Measurements from ENCODE around the gene ABHD11. TPM values are rescaled to one million over a fixed set of nuclear protein-coding genes. Genes with fewer than 3 reads are reported as not detected.

The ABHD11 gene
- total RNA-seq, 1 donor from 2014 or later, result 23.8 TPM

- DNase-seq (ENCODE audit: extremely low spot score in 2 of 2), result no peak
- TF ChIP-seq POLR2A (IDR thresholded peaks at IDR 0.05) (no peak), POLR2AphosphoS5 (IDR thresholded peaks at IDR 0.05; ENCODE audit: insufficient read depth in 1 of 2, low read depth in 1 of 2) (no peak)
- TF ChIP-seq, protein P1, sequence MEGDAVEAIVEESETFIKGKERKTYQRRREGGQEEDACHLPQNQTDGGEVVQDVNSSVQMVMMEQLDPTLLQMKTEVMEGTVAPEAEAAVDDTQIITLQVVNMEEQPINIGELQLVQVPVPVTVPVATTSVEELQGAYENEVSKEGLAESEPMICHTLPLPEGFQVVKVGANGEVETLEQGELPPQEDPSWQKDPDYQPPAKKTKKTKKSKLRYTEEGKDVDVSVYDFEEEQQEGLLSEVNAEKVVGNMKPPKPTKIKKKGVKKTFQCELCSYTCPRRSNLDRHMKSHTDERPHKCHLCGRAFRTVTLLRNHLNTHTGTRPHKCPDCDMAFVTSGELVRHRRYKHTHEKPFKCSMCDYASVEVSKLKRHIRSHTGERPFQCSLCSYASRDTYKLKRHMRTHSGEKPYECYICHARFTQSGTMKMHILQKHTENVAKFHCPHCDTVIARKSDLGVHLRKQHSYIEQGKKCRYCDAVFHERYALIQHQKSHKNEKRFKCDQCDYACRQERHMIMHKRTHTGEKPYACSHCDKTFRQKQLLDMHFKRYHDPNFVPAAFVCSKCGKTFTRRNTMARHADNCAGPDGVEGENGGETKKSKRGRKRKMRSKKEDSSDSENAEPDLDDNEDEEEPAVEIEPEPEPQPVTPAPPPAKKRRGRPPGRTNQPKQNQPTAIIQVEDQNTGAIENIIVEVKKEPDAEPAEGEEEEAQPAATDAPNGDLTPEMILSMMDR (IDR thresholded peaks at IDR 0.05), result no peak
- intact Hi-C loops (cut with DNase I), result no loop called here
- Histone ChIP-seq H3K9me3 (no peaks in the 10 kb centered on the region), H3K4me3 (no peak overlapping the region), H3K27me3 (peaks cover 4% of the 10 kb centered on the region), H3K27ac (no peak overlapping the region), H3K36me3 (no peaks in the 10 kb centered on the region), H3K4me1 (peaks cover 8% of the 10 kb centered on the region)
These were observed 36.3 kb upstream of the ABHD11 start for GRCh38 chr7:73774923-73775322.

GRCh38 chr7:73773700-73774517 is 35.3 kb upstream of the ABHD11 start:
- intact Hi-C loops (cut with DNase I), result no loop called here
- H3K4me3 ChIP-seq, result no peak overlapping the region

GRCh38 chr7:73770860-73771670 is 32.5 kb upstream of the ABHD11 start:
- Histone ChIP-seq H3K27me3 (peaks cover 4% of the 10 kb centered on the region), H3K36me3 (no peaks in the 10 kb centered on the region), H3K27ac (no peak overlapping the region), H3K4me3 (no peak overlapping the region), H3K9me3 (no peaks in the 10 kb centered on the region), H3K4me1 (peaks cover 20% of the 10 kb centered on the region)
- intact Hi-C loops (cut with DNase I), result no loop called here
- no peak for DNase-seq (ENCODE audit: extremely low spot score in 2 of 2)
- TF ChIP-seq POLR2A (IDR thresholded peaks at IDR 0.05) (no peak), POLR2AphosphoS5 (IDR thresholded peaks at IDR 0.05; ENCODE audit: insufficient read depth in 1 of 2, low read depth in 1 of 2) (no peak)
- TF ChIP-seq, protein P1 (IDR thresholded peaks at IDR 0.05), result no peak

More at GRCh38 chr7:73773700-73774517, 35.3 kb upstream of the ABHD11 start:
- H3K27ac ChIP-seq, result no peak overlapping the region
- H3K36me3 ChIP-seq, result no peaks in the 10 kb centered on the region
- no peak for DNase-seq (ENCODE audit: extremely low spot score in 2 of 2)
- H3K9me3 ChIP-seq, result no peaks in the 10 kb centered on the region
- H3K27me3 ChIP-seq, result peaks cover 4% of the 10 kb centered on the region
- H3K4me1 ChIP-seq, result peaks cover 16% of the 10 kb centered on the region
- TF ChIP-seq POLR2AphosphoS5 (IDR thresholded peaks at IDR 0.05; ENCODE audit: insufficient read depth in 1 of 2, low read depth in 1 of 2) (no peak), POLR2A (IDR thresholded peaks at IDR 0.05) (no peak)
- TF ChIP-seq, protein P1 (IDR thresholded peaks at IDR 0.05), result no peak

- intact Hi-C loops (cut with DNase I), result no loop called here
- H3K36me3 ChIP-seq, result no peaks in the 10 kb centered on the region
- H3K4me1 ChIP-seq, result peaks cover 20% of the 10 kb centered on the region
- DNase-seq (ENCODE audit: extremely low spot score in 2 of 2), result no peak
- TF ChIP-seq POLR2AphosphoS5 (IDR thresholded peaks at IDR 0.05; ENCODE audit: insufficient read depth in 1 of 2, low read depth in 1 of 2) (no peak), POLR2A (IDR thresholded peaks at IDR 0.05) (no peak)
- TF ChIP-seq, protein P1 (IDR thresholded peaks at IDR 0.05), result no peak
- H3K9me3 ChIP-seq, result no peaks in the 10 kb centered on the region
- peaks cover 4% of the 10 kb centered on the region for H3K27me3 ChIP-seq
- peak within 1 kb of the TSS; percentile 10 to 30 for H3K4me3 ChIP-seq
- no peak within 1 kb of the TSS for H3K27ac ChIP-seq
These were observed 31.6 kb upstream of the ABHD11 start, which contains the start of gene CLDN3 for GRCh38 chr7:73770002-73770859. CLDN3 (minus strand) TSS chr7:73770270; CDS start chr7:73770049, 221 bp downstream.

All from vagina (tissue), 2 donors.